ENCODE measurements around the gene ACOX3. TPM values are rescaled to one million over a fixed set of nuclear protein-coding genes. Genes with fewer than 3 reads are reported as not detected.

Gene ACOX3
- total and polyA plus RNA-seq, 2 donors (not counting 1 experiment from before 2014, with no cell fraction given), result 6.8 to 23.8 TPM

DNA sequence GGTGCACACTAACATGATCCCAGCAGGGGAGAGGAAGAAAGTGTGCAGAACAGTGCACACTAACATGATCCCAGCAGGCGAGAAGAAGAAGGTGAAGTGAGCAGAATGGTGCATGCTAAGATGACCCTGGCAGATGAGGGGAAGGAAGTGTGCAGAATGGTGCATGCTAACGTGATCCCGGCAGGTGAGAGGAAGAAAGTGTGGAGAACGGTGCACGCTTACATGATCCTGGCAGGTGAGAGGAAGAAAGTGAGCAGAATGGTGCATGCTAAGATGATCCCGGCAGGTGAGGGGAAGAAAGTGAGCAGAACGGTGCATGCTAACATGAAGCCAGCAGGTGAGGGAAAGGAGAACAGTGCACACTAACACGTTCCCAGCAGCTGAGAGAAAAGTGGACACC is 83.7 kb downstream of the ACOX3 start:
- Histone ChIP-seq H3K4me1 (ENCODE audit: control insufficient read depth, extremely low read depth, insufficient read depth, low read length) (peaks cover 3% of the 10 kb centered on the region), H2AFZ (ENCODE audit: low read length) (no peak overlapping the region), H3K4me3 (replicated peaks in 1 of 4; ENCODE audit: control extremely low read depth in 1 of 4, insufficient read depth in 1 of 4, low read depth in 3 of 4, low read length in 4 of 4) (no peak overlapping the region), H3K9me3 (ENCODE audit: control insufficient read depth, insufficient read depth, low read depth, low read length) (no peaks in the 10 kb centered on the region), H3K36me3 (ENCODE audit: control insufficient read depth, insufficient read depth, low read length) (no peaks in the 10 kb centered on the region), H3K4me2 (ENCODE audit: extremely low read depth, insufficient read depth, low read length) (no peak overlapping the region), H4K20me1 (ENCODE audit: control insufficient read depth, extremely low read depth, insufficient read depth, low read length) (no peaks in the 10 kb centered on the region), H3K9ac (ENCODE audit: insufficient read depth, low read length) (no peak overlapping the region), H3K79me2 (ENCODE audit: control insufficient read depth, insufficient read depth, low read length) (no peaks in the 10 kb centered on the region), H3K27ac (ENCODE audit: insufficient read depth, low read length) (no peak overlapping the region), H3K27me3 (ENCODE audit: control insufficient read depth, insufficient read depth, low read length) (peaks cover 13% of the 10 kb centered on the region)
- DNase-seq (ENCODE audit: low read depth in 2 of 2), result no peak
- no peak for TF ChIP-seq EZH2 (IDR thresholded peaks at IDR 0.05; ENCODE audit: low read length, missing control alignments)

GRCh38 chr4:8355864-8356565 is 84.5 kb downstream of the ACOX3 start:
- Histone ChIP-seq H3K4me2 (ENCODE audit: extremely low read depth, insufficient read depth, low read length) (no peak overlapping the region), H2AFZ (ENCODE audit: low read length) (no peak overlapping the region), H3K36me3 (ENCODE audit: control insufficient read depth, insufficient read depth, low read length) (no peaks in the 10 kb centered on the region), H3K27ac (ENCODE audit: insufficient read depth, low read length) (no peak overlapping the region), H3K9ac (ENCODE audit: insufficient read depth, low read length) (no peak overlapping the region), H3K79me2 (ENCODE audit: control insufficient read depth, insufficient read depth, low read length) (no peaks in the 10 kb centered on the region), H3K9me3 (ENCODE audit: control insufficient read depth, insufficient read depth, low read depth, low read length) (no peaks in the 10 kb centered on the region), H3K27me3 (ENCODE audit: control insufficient read depth, insufficient read depth, low read length) (peaks cover 16% of the 10 kb centered on the region), H3K4me3 (replicated peaks in 1 of 4; ENCODE audit: control extremely low read depth in 1 of 4, insufficient read depth in 1 of 4, low read depth in 3 of 4, low read length in 4 of 4) (no peak overlapping the region), H3K4me1 (ENCODE audit: control insufficient read depth, extremely low read depth, insufficient read depth, low read length) (peaks cover 3% of the 10 kb centered on the region), H4K20me1 (ENCODE audit: control insufficient read depth, extremely low read depth, insufficient read depth, low read length) (no peaks in the 10 kb centered on the region)
- TF ChIP-seq, protein P1, sequence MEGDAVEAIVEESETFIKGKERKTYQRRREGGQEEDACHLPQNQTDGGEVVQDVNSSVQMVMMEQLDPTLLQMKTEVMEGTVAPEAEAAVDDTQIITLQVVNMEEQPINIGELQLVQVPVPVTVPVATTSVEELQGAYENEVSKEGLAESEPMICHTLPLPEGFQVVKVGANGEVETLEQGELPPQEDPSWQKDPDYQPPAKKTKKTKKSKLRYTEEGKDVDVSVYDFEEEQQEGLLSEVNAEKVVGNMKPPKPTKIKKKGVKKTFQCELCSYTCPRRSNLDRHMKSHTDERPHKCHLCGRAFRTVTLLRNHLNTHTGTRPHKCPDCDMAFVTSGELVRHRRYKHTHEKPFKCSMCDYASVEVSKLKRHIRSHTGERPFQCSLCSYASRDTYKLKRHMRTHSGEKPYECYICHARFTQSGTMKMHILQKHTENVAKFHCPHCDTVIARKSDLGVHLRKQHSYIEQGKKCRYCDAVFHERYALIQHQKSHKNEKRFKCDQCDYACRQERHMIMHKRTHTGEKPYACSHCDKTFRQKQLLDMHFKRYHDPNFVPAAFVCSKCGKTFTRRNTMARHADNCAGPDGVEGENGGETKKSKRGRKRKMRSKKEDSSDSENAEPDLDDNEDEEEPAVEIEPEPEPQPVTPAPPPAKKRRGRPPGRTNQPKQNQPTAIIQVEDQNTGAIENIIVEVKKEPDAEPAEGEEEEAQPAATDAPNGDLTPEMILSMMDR (conservative IDR thresholded peaks at IDR 0.05 in 1 of 2, IDR thresholded peaks at IDR 0.05 in 1 of 2; ENCODE audit: low read depth in 1 of 2, low read length in 2 of 2), result no peak
- TF ChIP-seq EZH2 (IDR thresholded peaks at IDR 0.05; ENCODE audit: low read length, missing control alignments), result no peak
- DNase-seq (ENCODE audit: low read depth in 2 of 2), result peak in 1 of 2 donors; percentile 64

GRCh38 chr4:8355306-8355705 is 85.2 kb downstream of the ACOX3 start:
- Histone ChIP-seq H4K20me1 (ENCODE audit: control insufficient read depth, extremely low read depth, insufficient read depth, low read length) (no peaks in the 10 kb centered on the region), H3K27ac (ENCODE audit: insufficient read depth, low read length) (no peak overlapping the region), H3K9ac (ENCODE audit: insufficient read depth, low read length) (no peak overlapping the region), H3K4me3 (replicated peaks in 1 of 4; ENCODE audit: control extremely low read depth in 1 of 4, insufficient read depth in 1 of 4, low read depth in 3 of 4, low read length in 4 of 4) (no peak overlapping the region), H3K79me2 (ENCODE audit: control insufficient read depth, insufficient read depth, low read length) (no peaks in the 10 kb centered on the region), H3K4me2 (ENCODE audit: extremely low read depth, insufficient read depth, low read length) (no peak overlapping the region), H2AFZ (ENCODE audit: low read length) (no peak overlapping the region), H3K4me1 (ENCODE audit: control insufficient read depth, extremely low read depth, insufficient read depth, low read length) (peaks cover 3% of the 10 kb centered on the region), H3K9me3 (ENCODE audit: control insufficient read depth, insufficient read depth, low read depth, low read length) (no peaks in the 10 kb centered on the region), H3K36me3 (ENCODE audit: control insufficient read depth, insufficient read depth, low read length) (no peaks in the 10 kb centered on the region), H3K27me3 (ENCODE audit: control insufficient read depth, insufficient read depth, low read length) (peaks cover 16% of the 10 kb centered on the region)
- peak in 1 of 2 donors; percentile 78 for DNase-seq (ENCODE audit: low read depth in 2 of 2)
- TF ChIP-seq EZH2 (IDR thresholded peaks at IDR 0.05; ENCODE audit: low read length, missing control alignments), result no peak
- TF ChIP-seq, protein P1 (conservative IDR thresholded peaks at IDR 0.05 in 1 of 2, IDR thresholded peaks at IDR 0.05 in 1 of 2; ENCODE audit: low read depth in 1 of 2, low read length in 2 of 2), result no peak

All from fibroblast of lung (primary cell).